RKO (cell line): Measurements from ENCODE around the gene DARS1.
"Not testable (repeated sequence)": the region's sequence is repeated elsewhere in the genome, so short reads cannot be mapped to it uniquely, and the experiment has no call there.

Experiments used
- DNase-seq: peaks from one replicate; pipeline ENCODE4 v3.0.0-alpha.2; 2016; ENCODE audit warnings: low spot score

The DARS1 gene

GRCh38 chr2:135882415-135882814 is 103.0 kb downstream of the DARS1 start:
- DNase-seq = peak; percentile 25

GRCh38 chr2:135876770-135877169 is 108.7 kb downstream of the DARS1 start:
- not testable (repeated sequence) for DNase-seq

DNA sequence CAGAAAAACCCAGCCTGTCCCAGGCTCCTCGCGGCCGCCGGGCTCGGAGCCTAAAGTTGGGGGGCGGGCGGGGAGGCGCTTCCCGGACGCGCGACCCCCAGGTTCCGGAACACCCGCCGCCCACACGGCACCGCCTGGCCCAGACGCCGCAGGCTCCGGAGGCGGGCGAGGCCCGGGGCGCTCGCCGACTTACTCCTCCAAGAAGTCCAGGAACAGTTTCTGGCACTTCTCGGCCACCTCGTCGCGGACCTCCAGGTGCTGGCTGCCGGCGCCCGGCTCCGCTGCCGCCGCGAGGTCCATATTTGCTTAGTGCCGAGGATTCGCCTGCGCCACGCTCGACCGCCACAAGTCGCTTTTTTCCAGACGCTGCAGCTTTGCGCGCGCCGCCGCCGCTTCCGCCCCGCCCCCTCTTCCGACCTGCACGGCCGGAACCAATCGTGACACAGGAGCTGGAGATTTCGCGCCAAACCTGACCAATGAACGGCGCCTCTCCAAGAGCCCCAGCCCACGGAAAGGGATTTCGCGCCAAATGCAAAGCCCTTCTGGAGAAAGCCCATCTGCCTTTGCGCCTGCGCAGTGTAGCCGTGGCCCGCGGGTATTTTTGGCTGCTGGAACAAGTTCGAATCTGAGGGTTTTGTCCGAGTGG is 109.2 kb downstream of the DARS1 start, which contains the start of gene MCM6:
Gene MCM6, minus strand, starts transcription at position 378 of the 646 bp plus-strand sequence. Its CDS starts 78 bp downstream, at position 300.
- DNase-seq = peak; percentile 99

DNA sequence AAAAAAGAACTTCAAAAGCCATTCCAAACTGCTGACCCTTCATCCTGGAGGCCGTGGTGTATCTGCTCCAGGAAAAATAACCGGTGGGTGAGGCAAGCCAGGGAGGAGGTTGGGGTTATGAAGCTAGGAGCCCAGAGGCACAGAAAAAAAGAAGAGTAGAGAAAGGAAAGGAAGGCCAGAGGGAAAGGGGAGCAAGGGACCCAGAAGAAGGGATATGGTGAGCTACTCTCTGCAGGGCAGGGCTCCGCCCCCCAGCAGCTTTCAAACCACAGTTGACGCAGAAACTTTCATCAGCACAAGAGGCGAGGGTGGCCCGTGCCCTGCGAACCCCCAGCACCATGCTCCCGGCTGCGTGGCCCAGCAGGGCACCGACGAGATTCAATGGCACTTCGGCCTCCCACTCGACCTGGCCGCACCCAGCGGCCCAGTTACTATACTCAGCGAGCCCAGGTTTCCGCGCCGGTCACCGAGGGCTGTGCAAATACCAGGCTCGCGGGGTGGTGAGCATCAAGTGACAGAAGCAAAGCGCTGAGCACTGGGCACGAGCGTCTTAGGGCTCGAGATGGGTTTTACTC is 109.8 kb downstream of the DARS1 start:
- DNase-seq = peak; percentile 82

GRCh38 chr2:135874777-135875365 is 110.6 kb downstream of the DARS1 start:
- DNase-seq = no peak

DNA sequence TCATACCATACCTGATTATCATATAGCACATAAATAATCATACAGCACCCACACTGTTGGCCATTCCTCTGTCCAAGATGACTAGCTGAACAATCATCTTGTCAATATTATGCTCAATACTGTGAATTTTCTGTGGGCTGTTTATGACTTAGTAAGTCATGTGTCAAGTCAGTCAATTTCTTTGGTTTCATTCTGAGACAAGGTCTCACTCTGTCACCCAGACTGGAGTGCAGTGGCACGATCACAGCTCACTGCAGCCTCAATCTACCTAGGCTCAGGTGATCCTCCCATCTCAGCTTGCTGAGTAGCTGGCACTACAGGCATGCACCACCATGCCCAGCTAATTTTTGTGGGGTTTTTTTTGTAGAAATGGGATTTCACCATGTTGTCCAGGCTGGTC is 114.9 kb downstream of the DARS1 start:
- DNase-seq = no peak

DNA sequence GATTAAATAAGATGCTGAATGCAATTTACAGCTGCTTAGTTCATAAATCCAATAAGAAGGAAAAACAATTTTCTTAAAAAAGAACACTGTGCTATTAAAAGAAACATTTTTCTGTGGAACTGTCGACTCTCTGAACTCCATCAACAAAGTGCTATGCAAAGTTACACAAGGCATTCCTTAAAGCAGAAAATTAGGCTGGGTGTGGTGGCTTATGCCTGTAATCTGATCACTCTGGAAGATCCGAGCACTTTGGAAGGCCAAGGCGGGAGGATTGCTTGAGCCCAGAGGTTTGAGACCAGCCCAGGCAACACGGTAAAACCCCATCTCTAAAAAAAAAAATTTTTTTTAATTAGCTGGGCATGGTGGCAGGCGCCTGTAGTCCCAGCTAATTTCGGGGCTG is 122.2 kb downstream of the DARS1 start:
- DNase-seq = no peak

GRCh38 chr2:135862718-135863117 is 122.7 kb downstream of the DARS1 start:
- DNase-seq = no peak
